ENCODE measurements around the gene MT1M.

The MT1M gene

DNA sequence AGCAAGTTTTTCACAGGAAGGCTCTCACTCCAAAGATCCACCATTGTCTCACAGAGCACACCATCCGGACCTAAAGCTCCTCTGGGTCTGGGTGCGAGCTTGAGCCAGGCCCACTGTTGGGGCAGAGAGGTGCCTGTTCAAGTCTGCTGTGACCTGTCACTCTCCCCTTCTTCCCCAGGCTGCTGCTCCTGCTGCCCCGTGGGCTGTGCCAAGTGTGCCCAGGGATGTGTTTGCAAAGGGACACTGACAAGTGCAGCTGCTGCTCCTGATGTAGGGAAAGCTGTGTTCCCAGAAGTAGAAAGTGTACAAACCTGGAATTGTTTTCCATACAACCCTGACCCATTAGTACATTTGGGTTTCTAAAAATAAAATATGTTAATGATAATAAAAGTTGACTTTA, 45.0 kb downstream of the MT1M start:
- DNase-seq (ENCODE audit: low read depth), result no peak
- no peak overlapping the region for H3K4me3 ChIP-seq (ENCODE audit: low read depth, low read length)
- TF ChIP-seq, protein P1, sequence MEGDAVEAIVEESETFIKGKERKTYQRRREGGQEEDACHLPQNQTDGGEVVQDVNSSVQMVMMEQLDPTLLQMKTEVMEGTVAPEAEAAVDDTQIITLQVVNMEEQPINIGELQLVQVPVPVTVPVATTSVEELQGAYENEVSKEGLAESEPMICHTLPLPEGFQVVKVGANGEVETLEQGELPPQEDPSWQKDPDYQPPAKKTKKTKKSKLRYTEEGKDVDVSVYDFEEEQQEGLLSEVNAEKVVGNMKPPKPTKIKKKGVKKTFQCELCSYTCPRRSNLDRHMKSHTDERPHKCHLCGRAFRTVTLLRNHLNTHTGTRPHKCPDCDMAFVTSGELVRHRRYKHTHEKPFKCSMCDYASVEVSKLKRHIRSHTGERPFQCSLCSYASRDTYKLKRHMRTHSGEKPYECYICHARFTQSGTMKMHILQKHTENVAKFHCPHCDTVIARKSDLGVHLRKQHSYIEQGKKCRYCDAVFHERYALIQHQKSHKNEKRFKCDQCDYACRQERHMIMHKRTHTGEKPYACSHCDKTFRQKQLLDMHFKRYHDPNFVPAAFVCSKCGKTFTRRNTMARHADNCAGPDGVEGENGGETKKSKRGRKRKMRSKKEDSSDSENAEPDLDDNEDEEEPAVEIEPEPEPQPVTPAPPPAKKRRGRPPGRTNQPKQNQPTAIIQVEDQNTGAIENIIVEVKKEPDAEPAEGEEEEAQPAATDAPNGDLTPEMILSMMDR (IDR thresholded peaks at IDR 0.05; ENCODE audit: low read depth, low read length, missing control alignments), result no peak

DNA sequence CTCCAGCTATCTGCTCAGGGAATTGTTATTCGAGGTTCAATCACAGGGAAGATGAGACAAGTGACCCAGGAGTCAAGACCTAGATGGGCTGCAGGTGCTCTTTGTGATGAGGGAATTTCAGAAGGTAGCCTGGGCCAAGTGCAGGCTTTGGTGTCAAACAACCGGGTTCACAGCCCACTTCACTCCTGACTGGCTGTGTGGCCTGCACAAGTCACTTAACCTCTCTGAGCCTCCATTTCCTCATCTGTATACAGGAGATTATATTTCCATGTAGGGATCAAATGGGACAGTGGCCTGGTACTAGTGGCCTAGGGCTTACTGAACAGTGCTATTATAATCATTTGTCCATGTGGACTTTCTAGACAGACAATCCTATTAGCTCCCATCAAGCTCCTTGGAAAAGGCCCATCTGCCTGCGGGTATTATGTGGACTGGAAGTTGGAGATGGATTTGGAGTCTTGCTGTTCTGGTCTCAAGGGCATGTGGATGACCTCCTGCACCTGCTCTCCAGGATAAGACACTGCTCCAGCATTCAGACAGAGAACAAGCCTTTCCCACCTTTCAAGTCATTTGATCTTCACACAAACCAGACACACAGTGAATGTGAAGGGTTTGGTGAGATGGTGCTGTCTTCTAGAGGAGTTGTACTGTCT, 46.7 kb downstream of the MT1M start:
- no peak for DNase-seq (ENCODE audit: low read depth)
- TF ChIP-seq, protein P1 (IDR thresholded peaks at IDR 0.05; ENCODE audit: low read depth, low read length, missing control alignments), result no peak

GRCh38 chr16:56679818-56680217, 47.4 kb downstream of the MT1M start:
- no peak overlapping the region for H3K4me3 ChIP-seq (ENCODE audit: low read depth, low read length)
- no peak for DNase-seq (ENCODE audit: low read depth)
- TF ChIP-seq, protein P1 (IDR thresholded peaks at IDR 0.05; ENCODE audit: low read depth, low read length, missing control alignments), result no peak

More for the DNA sequence above, 46.7 kb downstream of the MT1M start:
- H3K4me3 ChIP-seq (ENCODE audit: low read depth, low read length), result no peak overlapping the region

DNA sequence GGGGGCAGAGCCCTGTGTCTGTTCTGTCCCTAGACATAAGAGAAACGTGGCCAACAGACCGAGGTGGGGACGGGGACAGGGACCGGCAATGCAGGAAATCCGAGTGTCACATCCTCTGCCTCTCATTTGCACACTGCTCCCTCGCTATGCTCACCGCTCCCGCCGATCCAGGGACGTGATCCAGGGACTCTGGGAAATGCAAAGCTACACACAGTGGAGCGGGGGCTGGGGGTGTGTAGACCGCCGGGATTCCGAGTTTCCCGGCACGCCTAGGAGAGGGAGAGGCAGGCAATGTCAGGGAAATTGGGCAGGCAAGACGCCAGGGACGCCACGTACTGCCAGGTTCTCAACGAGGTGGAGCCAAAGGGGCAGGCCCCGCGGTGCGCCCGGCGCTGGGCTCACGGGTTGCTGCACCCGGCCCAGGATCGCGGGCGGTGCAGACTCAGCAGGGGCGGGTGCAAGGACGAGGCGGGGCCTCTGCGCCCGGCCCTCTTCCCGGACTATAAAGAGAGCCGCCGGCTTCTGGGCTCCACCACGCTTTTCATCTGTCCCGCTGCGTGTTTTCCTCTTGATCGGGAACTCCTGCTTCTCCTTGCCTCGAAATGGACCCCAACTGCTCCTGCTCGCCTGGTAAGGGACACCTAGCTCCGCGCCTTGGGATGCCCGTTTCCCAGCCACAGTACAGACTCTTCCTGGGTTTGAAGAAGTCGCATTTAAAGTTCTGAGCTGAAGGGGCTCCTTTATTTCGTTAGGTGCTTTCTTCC, 49.7 kb downstream of the MT1M start, which contains the start of gene MT1X:
Gene MT1X (plus strand): TSS at position 532 of the 764 bp plus-strand sequence. CDS start 71 bp downstream, at position 603.
- DNase-seq (ENCODE audit: low read depth), result peak; percentile 61
- TF ChIP-seq, protein P1 (IDR thresholded peaks at IDR 0.05; ENCODE audit: low read depth, low read length, missing control alignments), result no peak
- H3K4me3 ChIP-seq (ENCODE audit: low read depth, low read length), result peak within 1 kb of the TSS; percentile 64

- TF ChIP-seq, protein P1 (IDR thresholded peaks at IDR 0.05; ENCODE audit: low read depth, low read length, missing control alignments), result no peak
- DNase-seq (ENCODE audit: low read depth), result no peak
- H3K4me3 ChIP-seq (ENCODE audit: low read depth, low read length), result peak overlapping the region; percentile 64
These were observed 50.4 kb downstream of the MT1M start for GRCh38 chr16:56682703-56683397.
